B cell (primary cell): ENCODE data around the gene TENT5C. TPM values are rescaled to one million over a fixed set of nuclear protein-coding genes. Genes with fewer than 3 reads are reported as not detected.

Experiments
- ATAC-seq: fragments of 200-7000 bp; cut with Tn5 transposase; one replicate; pipeline ENCODE4 v1.10.0; 2021; ENCODE audit warnings: low read depth, mild to moderate bottlenecking, moderate number of reproducible peaks, moderate library complexity
- CTCF ChIA-PET: fragments of 350-600 bp; sonication (Branson Sonifier 250); formaldehyde crosslinking; loops from one replicate; lab custom pipeline; 2021; ENCODE audit warnings: antibody characterized with exemption, inconsistent platforms; lab: Charles Lee
- POLR2A ChIA-PET: fragments of 350-600 bp; sonication (Branson Sonifier 250); formaldehyde crosslinking; loops from one replicate; lab custom pipeline; 2021; ENCODE audit warnings: antibody characterized with exemption; lab: Charles Lee
- DNase-seq: peaks from one replicate; pipeline ENCODE4 v3.0.0; 2013
- H2AFZ ChIP-seq: 2 replicates; pipeline ENCODE4 v1.6.1; 2012; ENCODE audit warnings: mild to moderate bottlenecking, low read depth, low read length; ENCODE audit not compliant: insufficient read depth, poor library complexity, severe bottlenecking
- H3K27ac ChIP-seq, 2 donors: 1 replicate in 1 of 2; 2 replicates in 1 of 2; pipeline ENCODE4 v1.5.1; 2012 to 2013; ENCODE audit warnings: low read length in 2 of 2, mild to moderate bottlenecking in 2 of 2, moderate library complexity in 1 of 2
- H3K27me3 ChIP-seq, 4 experiments: fragments of 200-600 bp in 1 of 4; sonication (generic) in 1 of 4; replicated peaks in 1 of 4; 1 replicate in 2 of 4; 2 replicates in 2 of 4; pipeline versions ENCODE4 v1.6.1 to v1.7.0; 2013 to 2016; ENCODE audit warnings: low read length in 3 of 4, mild to moderate bottlenecking in 2 of 4, mixed read lengths in 1 of 4, moderate library complexity in 1 of 4; ENCODE audit not compliant: insufficient read depth in 4 of 4, control insufficient read depth in 3 of 4; ENCODE audit errors: control extremely low read depth in 1 of 4
- H3K36me3 ChIP-seq, 2 experiments: replicated peaks in 1 of 2; 1 replicate in 1 of 2; 2 replicates in 1 of 2; pipeline versions ENCODE4 v1.6.1 to v1.7.1; 2013; ENCODE audit warnings: low read length in 1 of 2; ENCODE audit not compliant: insufficient read depth in 2 of 2, control insufficient read depth in 1 of 2; ENCODE audit errors: control extremely low read depth in 1 of 2, extremely low read depth in 1 of 2
- H3K4me1 ChIP-seq, 2 donors: fragments of 200-600 bp in 1 of 2; sonication (generic) in 1 of 2; 1 replicate in 1 of 2; 2 replicates in 1 of 2; pipeline versions ENCODE4 v1.5.1 to v1.6.1; 2013 to 2017; ENCODE audit warnings: low read length in 2 of 2; ENCODE audit not compliant: control insufficient read depth in 2 of 2, insufficient read depth in 2 of 2
- H3K4me2 ChIP-seq: replicated peaks from 2 replicates; pipeline ENCODE3; 2012; ENCODE audit warnings: mild to moderate bottlenecking, low read depth, low read length; ENCODE audit not compliant: poor library complexity, severe bottlenecking
- H3K4me3 ChIP-seq, 5 experiments: fragments of 200-600 bp in 1 of 5; sonication (generic) in 1 of 5; 1 replicate in 3 of 5; 2 replicates in 2 of 5; pipeline versions ENCODE4 v1.5.1 to v1.7.0; 2011 to 2016; ENCODE audit warnings: low read length in 4 of 5, mild to moderate bottlenecking in 4 of 5, low read depth in 2 of 5, control low read depth in 1 of 5, moderate library complexity in 1 of 5; ENCODE audit not compliant: insufficient read depth in 1 of 5; ENCODE audit errors: control extremely low read depth in 1 of 5, extremely low read depth in 1 of 5
- H3K79me2 ChIP-seq: fragments of 200-600 bp; sonication (generic); one replicate; pipeline ENCODE4 v1.6.0; 2016; ENCODE audit warnings: low read length; ENCODE audit not compliant: control insufficient read depth, insufficient read depth
- H3K9ac ChIP-seq: fragments of 200-600 bp; sonication (generic); 2 replicates; pipeline ENCODE4 v1.6.1; 2017; ENCODE audit warnings: mild to moderate bottlenecking, low read length, moderate library complexity
- H3K9me3 ChIP-seq, 3 donors: one replicate each; pipeline versions ENCODE4 v1.6.1 to v1.7.1; 2013; ENCODE audit warnings: low read length in 2 of 3; ENCODE audit not compliant: control insufficient read depth in 2 of 3, insufficient read depth in 1 of 3; ENCODE audit errors: control extremely low read depth in 1 of 3
- H4K20me1 ChIP-seq: 2 replicates; pipeline ENCODE4 v1.6.0; 2012; ENCODE audit warnings: mild to moderate bottlenecking, low read length; ENCODE audit not compliant: insufficient read depth, control insufficient read depth, poor library complexity, severe bottlenecking
- H3K27ac Mint-ChIP-seq: one replicate; pipeline ENCODE4 v1.8.0; 2021; ENCODE audit warnings: mixed read lengths
- H3K27me3 Mint-ChIP-seq: one replicate; pipeline ENCODE4 v1.8.0; 2021; ENCODE audit warnings: mixed read lengths
- H3K4me1 Mint-ChIP-seq: one replicate; pipeline ENCODE4 v1.8.0; 2021; ENCODE audit warnings: mixed read lengths
- H3K4me3 Mint-ChIP-seq: one replicate; pipeline ENCODE4 v1.8.0; 2021; ENCODE audit warnings: mixed read lengths
- H3K9me3 Mint-ChIP-seq: one replicate; pipeline ENCODE4 v1.8.0; 2022; ENCODE audit warnings: mixed read lengths; ENCODE audit not compliant: insufficient read depth
- CTCF ChIP-seq: fragments of 200-600 bp; IDR thresholded peaks from one replicate; pipeline ENCODE4 v1.8.0; 2022; ENCODE audit warnings: antibody characterized with exemption, mild to moderate bottlenecking
- EZH2 ChIP-seq: IDR thresholded peaks from 2 replicates; pipeline ENCODE4 v1.6.1; 2012; ENCODE audit warnings: borderline replicate concordance, low read depth, mild to moderate bottlenecking, moderate library complexity, low read length; ENCODE audit not compliant: insufficient read depth, poor library complexity, severe bottlenecking
- WGBS: methylation state at CpG from one replicate; pipeline ENCODE4 v1.1.5; 2013; ENCODE audit warnings: missing lambda C conversion rate; ENCODE audit not compliant: insufficient coverage; 5-methylcytosine and 5-hydroxymethylcytosine counted together
- intact Hi-C: fragments of 100-400 bp; cut with micrococcal nuclease; formaldehyde crosslinking; loops from one replicate; pipeline ENCODE4 v1.10.0; 2022
- polyA plus RNA-seq: library from polyadenylated mRNA; depleted of rRNA; stranded (reverse); fragments of >200 nt; gene quantifications from 2 replicates; pipeline ENCODE4 v1.2.3, GENCODE V29; 2012
- total RNA-seq, 2 donors: library from RNA; stranded (reverse); fragments of 120-200 nt in 1 of 2; gene quantifications; 1 replicate in 1 of 2; 2 replicates in 1 of 2; pipeline versions ENCODE4 v1.2.3 to v1.2.4, GENCODE V29; 2013 to 2022

Gene TENT5C
- total and polyA plus RNA-seq, 2 donors (not counting 1 experiment from before 2014, with no cell fraction given): 65.4 to 112 TPM

GRCh38 chr1:117655220-117655577 lies 49.4 kb downstream of the TENT5C start:
- H3K9ac ChIP-seq: peak overlapping the region; percentile 46
- peak overlapping the region; percentile 68 for H3K4me2 ChIP-seq
- Mint-ChIP-seq H3K27ac (peak overlapping the region; percentile 93), H3K9me3 (no peaks in the 10 kb centered on the region), H3K27me3 (no peaks in the 10 kb centered on the region), H3K4me3 (peak overlapping the region; percentile 75), H3K4me1 (peaks cover 95% of the 10 kb centered on the region)
- DNase-seq (no peak), ATAC-seq (no peak)
- WGBS: 87% methylated on average over 10 of the region's 12 CpGs
- H3K4me3 ChIP-seq: peak overlapping the region in 2 of 5 experiments; percentile 15 to 37
- peaks cover 96 to 98% of the 10 kb centered on the region in 2 donors for H3K4me1 ChIP-seq
- H3K9me3 ChIP-seq: no peaks in the 10 kb centered on the region
- no peaks in the 10 kb centered on the region for H4K20me1 ChIP-seq
- POLR2A ChIA-PET: interaction anchor here (1.2 to 4.4 kb wide), 9 partner anchors 10 to 121 kb away, joined by 3 to 31 read pairs (median 6); partner anchors contain the start of gene TENT5C
- CTCF ChIA-PET: interaction anchor here (0.6 to 25.0 kb wide), 11 partner anchors 11 to 1502 kb away, joined by 3 to 518 read pairs (median 5); partner anchors contain the start of gene TENT5C
- H3K36me3 ChIP-seq: no peaks in the 10 kb centered on the region
- no peak overlapping the region for H2AFZ ChIP-seq
- TF ChIP-seq CTCF (no peak), EZH2 (no peak)
- peak overlapping the region; percentile 93 to 96 for H3K27ac ChIP-seq
- no peaks in the 10 kb centered on the region for H3K27me3 ChIP-seq
- peaks cover 8% of the 10 kb centered on the region for H3K79me2 ChIP-seq
- intact Hi-C loops: loop anchor here (2.0 kb wide), 1 partner anchor 48 kb away; the partner anchor contains the start of gene TENT5C

- Histone ChIP-seq H3K36me3 (no peaks in the 10 kb centered on the region), H3K27me3 (no peaks in the 10 kb centered on the region), H3K4me1 (peaks cover 97 to 98% of the 10 kb centered on the region in 2 donors), H2AFZ (peak overlapping the region; percentile 49), H3K4me3 (peak overlapping the region in 3 of 5 experiments; percentile 3 to 33 (median 4)), H3K79me2 (peaks cover 3% of the 10 kb centered on the region), H3K9ac (peak overlapping the region; percentile 18), H3K27ac (peak overlapping the region; percentile 93 to 96), H3K9me3 (no peaks in the 10 kb centered on the region), H4K20me1 (no peaks in the 10 kb centered on the region), H3K4me2 (peak overlapping the region; percentile 68)
- H3K27me3 Mint-ChIP-seq: no peaks in the 10 kb centered on the region
- 45% methylated on average over 10 of the region's 10 CpGs for WGBS
- peak overlapping the region; percentile 93 for H3K27ac Mint-ChIP-seq
- ATAC-seq (peak; percentile 56), DNase-seq (peak; percentile 85)
- TF ChIP-seq EZH2 (no peak), CTCF (no peak)
- intact Hi-C loops: no loop called here
- ChIA-PET POLR2A (interaction anchor here (0.6 to 4.4 kb wide), 6 partner anchors 9 to 50 kb away, joined by 3 to 31 read pairs (median 8); partner anchors contain the start of gene TENT5C), CTCF (interaction anchor here (1.0 to 25.0 kb wide), 8 partner anchors 12 to 114 kb away, joined by 4 to 518 read pairs (median 6); partner anchors contain the start of gene TENT5C)
- peak overlapping the region; percentile 75 for H3K4me3 Mint-ChIP-seq
- H3K4me1 Mint-ChIP-seq: peaks cover 94% of the 10 kb centered on the region
- no peaks in the 10 kb centered on the region for H3K9me3 Mint-ChIP-seq
These were observed 50.4 kb downstream of the TENT5C start for GRCh38 chr1:117656202-117656641.
